CD8-positive, alpha-beta memory T cell (primary cell): ENCODE measurements around the gene SLC5A10. TPM values are rescaled to one million over a fixed set of nuclear protein-coding genes. Genes with fewer than 3 reads are reported as not detected.

Experiments used
- CTCF ChIA-PET: fragments of 350-600 bp; sonication (Branson Sonifier 250); formaldehyde crosslinking; loops from one replicate; lab custom pipeline; 2021; ENCODE audit warnings: antibody characterized with exemption; lab: Charles Lee
- POLR2A ChIA-PET: fragments of 350-600 bp; sonication (Branson Sonifier 250); formaldehyde crosslinking; loops from one replicate; lab custom pipeline; 2021; ENCODE audit warnings: antibody characterized with exemption; lab: Charles Lee
- DNase-seq, 5 donors: peaks; one replicate each; pipeline versions ENCODE4 v3.0.0 to v3.0.0-alpha.2; 2020 to 2022; ENCODE audit warnings: mixed read lengths in 1 of 5
- H3K27ac ChIP-seq: one replicate; pipeline ENCODE4 v1.7.0; 2013; ENCODE audit warnings: low read depth, mild to moderate bottlenecking, low read length, moderate library complexity
- H3K27me3 ChIP-seq: 2 replicates; pipeline ENCODE4 v1.7.0; 2013; ENCODE audit warnings: low read length, mild to moderate bottlenecking; ENCODE audit not compliant: insufficient read depth, poor library complexity, severe bottlenecking
- H3K36me3 ChIP-seq: 2 replicates; pipeline ENCODE4 v1.7.0; 2013; ENCODE audit warnings: mild to moderate bottlenecking, low read length, moderate library complexity; ENCODE audit not compliant: insufficient read depth
- H3K4me1 ChIP-seq: 2 replicates; pipeline ENCODE4 v1.7.0; 2013; ENCODE audit warnings: mild to moderate bottlenecking, low read length, moderate library complexity; ENCODE audit not compliant: insufficient read depth
- H3K4me3 ChIP-seq: 2 replicates; pipeline ENCODE4 v1.7.0; 2013; ENCODE audit warnings: mild to moderate bottlenecking, low read length
- H3K9me3 ChIP-seq: 2 replicates; pipeline ENCODE4 v1.7.0; 2013; ENCODE audit warnings: mild to moderate bottlenecking, low read length
- H3K27ac Mint-ChIP-seq, 8 donors: one replicate each; pipeline ENCODE4 v1.8.0; 2020 to 2021; ENCODE audit warnings: mixed read lengths in 8 of 8, mild to moderate bottlenecking in 6 of 8, inconsistent platforms in 3 of 8, moderate library complexity in 3 of 8
- H3K27me3 Mint-ChIP-seq, 2 donors: one replicate each; pipeline ENCODE4 v1.8.0; 2020 to 2021; ENCODE audit warnings: mixed read lengths in 2 of 2, mild to moderate bottlenecking in 1 of 2, moderate library complexity in 1 of 2
- H3K36me3 Mint-ChIP-seq, 3 donors: one replicate each; pipeline ENCODE4 v1.8.0; 2020 to 2021; ENCODE audit warnings: mixed read lengths in 3 of 3, inconsistent platforms in 1 of 3, mild to moderate bottlenecking in 1 of 3
- H3K4me1 Mint-ChIP-seq, 3 donors: one replicate each; pipeline ENCODE4 v1.8.0; 2020 to 2021; ENCODE audit warnings: mixed read lengths in 3 of 3, inconsistent platforms in 1 of 3, mild to moderate bottlenecking in 1 of 3
- H3K4me3 Mint-ChIP-seq, 7 donors: one replicate each; pipeline ENCODE4 v1.8.0; 2020 to 2021; ENCODE audit warnings: mixed read lengths in 7 of 7, mild to moderate bottlenecking in 6 of 7, moderate library complexity in 4 of 7, inconsistent platforms in 2 of 7
- H3K9me3 Mint-ChIP-seq, 5 donors: one replicate each; pipeline ENCODE4 v1.8.0; 2020 to 2022; ENCODE audit warnings: mixed read lengths in 5 of 5, mild to moderate bottlenecking in 3 of 5, moderate library complexity in 2 of 5, inconsistent platforms in 1 of 5
- polyA plus RNA-seq: library from polyadenylated mRNA; unstranded; fragments of 300-500 nt; fragmentation: Illumina TruSeq; gene quantifications from one replicate; pipeline ENCODE4 v1.2.3, GENCODE V29; 2021
- total RNA-seq, 2 experiments: library from RNA; stranded (reverse); gene quantifications; one replicate each; pipeline ENCODE4 v1.2.3, GENCODE V29; 2021

Gene SLC5A10
- total and polyA plus RNA-seq, 3 experiments from 2014 or later, result not detected

GRCh38 chr17:19016297-19016696, 64.3 kb downstream of the SLC5A10 start:
- H3K27ac ChIP-seq, result no peak overlapping the region
- peaks cover 0 to 14% (median 0%) of the 10 kb centered on the region in 3 donors for H3K36me3 Mint-ChIP-seq
- no peaks in the 10 kb centered on the region for H3K9me3 ChIP-seq
- no peak overlapping the region for H3K4me3 ChIP-seq
- POLR2A ChIA-PET, result no interaction called here
- H3K27me3 Mint-ChIP-seq, result peaks cover 2 to 7% of the 10 kb centered on the region in 2 donors
- no peaks in the 10 kb centered on the region for H3K4me1 ChIP-seq
- no peak for DNase-seq
- peaks cover 0 to 6% (median 0%) of the 10 kb centered on the region in 3 donors for H3K4me1 Mint-ChIP-seq
- H3K9me3 Mint-ChIP-seq, result no peaks in the 10 kb centered on the region
- H3K27ac Mint-ChIP-seq, result no peak overlapping the region
- no peak overlapping the region for H3K4me3 Mint-ChIP-seq
- CTCF ChIA-PET, result no interaction called here
- no peaks in the 10 kb centered on the region for H3K27me3 ChIP-seq
- no peaks in the 10 kb centered on the region for H3K36me3 ChIP-seq

GRCh38 chr17:19016881-19017280, 64.9 kb downstream of the SLC5A10 start:
- H3K27me3 ChIP-seq, result no peaks in the 10 kb centered on the region

GRCh38 chr17:19017401-19017800, 65.4 kb downstream of the SLC5A10 start:
- no peak overlapping the region for H3K4me3 Mint-ChIP-seq
- CTCF ChIA-PET, result no interaction called here

More at GRCh38 chr17:19016881-19017280, 64.9 kb downstream of the SLC5A10 start:
- Histone ChIP-seq H3K4me1 (no peaks in the 10 kb centered on the region), H3K4me3 (no peak overlapping the region), H3K36me3 (no peaks in the 10 kb centered on the region), H3K9me3 (no peaks in the 10 kb centered on the region), H3K27ac (no peak overlapping the region)
- H3K27me3 Mint-ChIP-seq, result peaks cover 2 to 7% of the 10 kb centered on the region in 2 donors
- H3K4me3 Mint-ChIP-seq, result no peak overlapping the region
- H3K9me3 Mint-ChIP-seq, result no peaks in the 10 kb centered on the region
- peaks cover 0 to 6% (median 0%) of the 10 kb centered on the region in 3 donors for H3K4me1 Mint-ChIP-seq
- no peak for DNase-seq
- CTCF ChIA-PET, result no interaction called here
- peak overlapping the region in 1 of 8 donors; percentile 66 for H3K27ac Mint-ChIP-seq
- peaks cover 0 to 17% (median 0%) of the 10 kb centered on the region in 3 donors for H3K36me3 Mint-ChIP-seq
- POLR2A ChIA-PET, result no interaction called here

DNA sequence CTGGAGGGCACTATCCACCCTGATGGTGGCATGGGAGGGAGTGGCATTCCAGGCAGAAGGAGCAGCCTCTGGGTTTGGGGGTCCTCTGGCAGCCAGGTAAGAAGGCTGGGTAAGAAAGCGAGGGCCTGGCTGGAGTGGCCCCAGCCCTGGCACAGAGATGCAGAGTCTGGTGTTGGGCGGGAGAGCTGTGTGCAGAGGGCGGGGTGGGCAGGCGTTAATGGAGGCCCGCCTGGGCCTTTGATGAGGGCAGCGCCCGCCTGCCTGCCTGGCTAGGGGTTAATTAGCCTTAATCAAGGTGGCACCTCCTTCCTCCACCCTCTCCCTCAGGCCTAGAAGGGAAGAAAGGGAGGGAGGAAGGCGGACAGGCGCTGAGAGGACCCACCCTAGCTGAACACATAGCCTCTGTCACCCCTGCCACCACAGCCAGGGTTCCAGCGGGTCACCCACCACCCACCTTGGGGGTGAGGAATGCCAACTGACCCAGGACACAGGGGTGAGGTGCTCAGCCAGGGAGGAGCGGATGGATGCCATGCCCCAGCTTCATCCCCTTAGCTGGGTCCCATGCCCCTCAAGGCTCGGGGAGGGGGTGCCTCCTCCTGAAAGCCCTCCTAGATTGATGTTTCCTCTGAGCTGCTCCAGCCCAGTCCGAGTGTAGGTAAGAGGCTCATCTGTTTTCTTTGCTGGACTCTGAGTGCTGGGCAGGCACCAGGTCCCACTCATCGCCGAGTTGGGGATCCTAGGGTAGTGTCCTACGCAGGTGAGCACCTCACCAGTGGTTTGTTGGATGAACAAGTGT, 66.0 kb downstream of the SLC5A10 start:
- CTCF ChIA-PET, result interaction anchor here (1.8 kb wide), 1 partner anchor 57 kb away, joined by 6 read pairs; no protein-coding TSS in a partner anchor
- H3K36me3 ChIP-seq, result no peaks in the 10 kb centered on the region
- DNase-seq, result no peak
- no peak overlapping the region for H3K4me3 Mint-ChIP-seq
- no peaks in the 10 kb centered on the region for H3K9me3 ChIP-seq
- no peak overlapping the region for H3K27ac Mint-ChIP-seq
- H3K36me3 Mint-ChIP-seq, result peaks cover 0 to 26% (median 0%) of the 10 kb centered on the region in 3 donors
- H3K4me3 ChIP-seq, result no peak overlapping the region
- no peaks in the 10 kb centered on the region for H3K9me3 Mint-ChIP-seq
- H3K4me1 Mint-ChIP-seq, result peaks cover 0 to 9% (median 0%) of the 10 kb centered on the region in 3 donors
- no peaks in the 10 kb centered on the region for H3K27me3 ChIP-seq
- POLR2A ChIA-PET, result no interaction called here
- no peaks in the 10 kb centered on the region for H3K4me1 ChIP-seq
- H3K27ac ChIP-seq, result no peak overlapping the region
- H3K27me3 Mint-ChIP-seq, result peaks cover 2 to 7% of the 10 kb centered on the region in 2 donors

More at GRCh38 chr17:19017401-19017800, 65.4 kb downstream of the SLC5A10 start:
- Histone ChIP-seq H3K36me3 (no peaks in the 10 kb centered on the region), H3K9me3 (no peaks in the 10 kb centered on the region), H3K27me3 (no peaks in the 10 kb centered on the region), H3K4me1 (no peaks in the 10 kb centered on the region), H3K27ac (no peak overlapping the region), H3K4me3 (no peak overlapping the region)
- Mint-ChIP-seq H3K9me3 (no peaks in the 10 kb centered on the region), H3K27me3 (peaks cover 2 to 7% of the 10 kb centered on the region in 2 donors), H3K4me1 (peaks cover 0 to 6% (median 0%) of the 10 kb centered on the region in 3 donors), H3K27ac (no peak overlapping the region), H3K36me3 (peaks cover 0 to 20% (median 0%) of the 10 kb centered on the region in 3 donors)
- no peak for DNase-seq
- POLR2A ChIA-PET, result no interaction called here

DNA sequence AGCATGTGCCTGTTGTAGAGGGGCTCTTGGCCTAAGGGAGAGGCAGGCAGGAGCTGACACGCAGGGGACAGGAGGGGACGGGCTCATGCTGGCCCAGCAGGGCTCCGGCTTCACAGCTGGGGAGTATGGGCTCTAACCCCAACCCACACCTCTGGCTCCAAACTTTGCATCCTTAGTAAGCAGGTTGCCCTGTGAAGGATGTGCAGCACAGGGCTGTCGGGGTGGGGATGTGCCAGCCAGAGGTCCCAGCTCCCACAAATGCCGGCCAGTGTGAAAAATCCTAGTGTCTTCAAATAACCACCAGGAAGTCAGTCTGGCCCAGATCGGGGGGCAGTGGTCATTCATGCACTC, 66.6 kb downstream of the SLC5A10 start:
- peak in 1 of 5 donors; percentile 10 for DNase-seq
- ChIA-PET POLR2A (no interaction called here), CTCF (interaction anchor here (1.8 kb wide), 1 partner anchor 57 kb away, joined by 6 read pairs; no protein-coding TSS in a partner anchor)
- no peak overlapping the region for H3K4me3 ChIP-seq
- no peaks in the 10 kb centered on the region for H3K9me3 Mint-ChIP-seq
- H3K4me3 Mint-ChIP-seq, result no peak overlapping the region
- peaks cover under 1% of the 10 kb centered on the region for H3K4me1 ChIP-seq
- no peak overlapping the region for H3K27ac Mint-ChIP-seq
- H3K36me3 ChIP-seq, result no peaks in the 10 kb centered on the region
- no peaks in the 10 kb centered on the region for H3K9me3 ChIP-seq
- peaks cover 2 to 7% of the 10 kb centered on the region in 2 donors for H3K27me3 Mint-ChIP-seq
- H3K27me3 ChIP-seq, result no peaks in the 10 kb centered on the region
- H3K4me1 Mint-ChIP-seq, result peaks cover 0 to 9% (median 0%) of the 10 kb centered on the region in 3 donors
- peaks cover 0 to 27% (median 0%) of the 10 kb centered on the region in 3 donors for H3K36me3 Mint-ChIP-seq
- no peak overlapping the region for H3K27ac ChIP-seq

GRCh38 chr17:19019041-19019941, 67.3 kb downstream of the SLC5A10 start:
- H3K36me3 Mint-ChIP-seq, result peaks cover 0 to 33% (median 0%) of the 10 kb centered on the region in 3 donors
- Histone ChIP-seq H3K9me3 (no peaks in the 10 kb centered on the region), H3K27ac (no peak overlapping the region), H3K4me3 (no peak overlapping the region), H3K27me3 (no peaks in the 10 kb centered on the region), H3K36me3 (peaks cover 4% of the 10 kb centered on the region), H3K4me1 (peaks cover 7% of the 10 kb centered on the region)
- no peak overlapping the region for H3K27ac Mint-ChIP-seq
- ChIA-PET POLR2A (no interaction called here), CTCF (interaction anchor here (1.8 kb wide), 1 partner anchor 58 kb away, joined by 6 read pairs; no protein-coding TSS in a partner anchor)
- DNase-seq, result peak in 1 of 5 donors; percentile 42
- H3K4me3 Mint-ChIP-seq, result no peak overlapping the region
- peaks cover 5 to 13% (median 7%) of the 10 kb centered on the region in 3 donors for H3K4me1 Mint-ChIP-seq
- no peaks in the 10 kb centered on the region for H3K9me3 Mint-ChIP-seq
- peaks cover 2 to 7% of the 10 kb centered on the region in 2 donors for H3K27me3 Mint-ChIP-seq

DNA sequence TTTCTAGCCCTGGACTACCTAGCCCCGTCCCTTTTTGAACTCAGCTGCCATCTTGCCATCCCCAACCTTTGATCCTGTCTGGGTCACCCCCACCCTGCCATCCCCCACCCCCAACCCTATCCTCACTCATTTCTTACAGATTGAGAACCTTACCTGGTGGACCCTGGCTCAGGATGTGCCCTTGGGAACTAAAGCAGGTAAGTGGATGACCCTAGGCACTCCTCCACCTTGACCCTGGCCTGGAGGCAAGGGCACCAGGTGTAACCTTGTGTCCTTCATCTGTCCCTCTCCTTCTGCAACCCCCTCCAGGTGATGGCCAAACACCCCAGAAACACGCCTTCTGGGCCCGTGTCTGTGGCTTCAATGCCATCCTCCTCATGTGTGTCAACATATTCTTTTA, 68.1 kb downstream of the SLC5A10 start:
- ChIA-PET POLR2A (no interaction called here), CTCF (interaction anchor here (1.1 kb wide), 1 partner anchor 18 kb away, joined by 3 read pairs; no protein-coding TSS in a partner anchor)
- H3K9me3 Mint-ChIP-seq, result no peaks in the 10 kb centered on the region
- Histone ChIP-seq H3K4me1 (peaks cover 14% of the 10 kb centered on the region), H3K27ac (no peak overlapping the region), H3K4me3 (no peak overlapping the region), H3K9me3 (no peaks in the 10 kb centered on the region), H3K36me3 (peaks cover 4% of the 10 kb centered on the region), H3K27me3 (no peaks in the 10 kb centered on the region)
- H3K4me1 Mint-ChIP-seq, result peaks cover 12 to 20% (median 14%) of the 10 kb centered on the region in 3 donors
- no peak overlapping the region for H3K4me3 Mint-ChIP-seq
- H3K36me3 Mint-ChIP-seq, result peaks cover 0 to 39% (median 5%) of the 10 kb centered on the region in 3 donors
- peak overlapping the region in 3 of 8 donors; percentile 6 to 61 (median 32) for H3K27ac Mint-ChIP-seq
- peak in 1 of 5 donors; percentile 13 for DNase-seq
- H3K27me3 Mint-ChIP-seq, result peaks cover 2 to 7% of the 10 kb centered on the region in 2 donors
